IMR-90 (cell line): Measurements from ENCODE around the gene SSTR1.

Source experiments
- ELK1 ChIP-seq: fragments of 150-350 bp; IDR thresholded peaks from 2 replicates; pipeline ENCODE4 v1.6.1; 2016; ENCODE audit warnings: low read depth, mild to moderate bottlenecking, low read length, moderate library complexity, borderline replicate concordance
- TF ChIP-seq, protein P1 (sequence below): conservative IDR thresholded peaks from 2 replicates; pipeline ENCODE4 v1.5.1; 2012; ENCODE audit warnings: mild to moderate bottlenecking, low read depth, low read length, improper control_type of control experiment

DNA sequence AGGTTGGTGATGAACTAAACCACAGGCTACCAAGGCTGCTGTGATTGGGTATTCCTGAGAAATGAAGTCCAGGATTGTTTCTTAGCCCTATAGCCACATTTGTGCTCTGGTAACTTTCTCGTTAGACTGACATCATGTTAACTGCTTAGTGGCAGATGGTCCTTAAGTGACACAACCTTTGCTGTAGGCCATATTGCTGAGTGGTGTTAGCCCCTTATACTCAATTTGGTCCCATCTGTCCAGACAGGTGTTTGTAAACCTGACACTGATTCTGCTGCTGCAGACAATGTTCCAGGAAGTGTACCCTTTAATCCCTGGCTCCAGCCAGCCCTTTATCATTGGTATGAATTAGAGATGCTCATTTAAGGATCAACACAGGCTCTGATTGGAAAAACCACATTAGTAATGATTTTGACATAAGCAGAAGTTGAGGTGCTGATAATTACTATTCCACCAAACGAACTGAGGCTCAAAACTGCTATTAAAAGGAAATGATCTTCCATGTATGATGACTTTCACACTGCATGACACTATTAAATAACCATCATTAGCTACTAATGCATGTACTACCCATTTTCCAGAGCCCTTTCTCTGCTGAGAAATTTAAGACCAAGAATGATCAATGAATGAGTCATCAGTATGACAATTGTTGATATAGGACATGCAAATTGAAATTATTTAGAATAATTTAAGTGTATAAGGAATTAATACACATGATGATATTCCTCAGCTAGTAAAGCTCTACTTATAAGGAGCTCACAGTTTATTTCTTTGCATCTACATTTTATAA is 3.6 kb upstream of the SSTR1 start:
- TF ChIP-seq, protein P1, sequence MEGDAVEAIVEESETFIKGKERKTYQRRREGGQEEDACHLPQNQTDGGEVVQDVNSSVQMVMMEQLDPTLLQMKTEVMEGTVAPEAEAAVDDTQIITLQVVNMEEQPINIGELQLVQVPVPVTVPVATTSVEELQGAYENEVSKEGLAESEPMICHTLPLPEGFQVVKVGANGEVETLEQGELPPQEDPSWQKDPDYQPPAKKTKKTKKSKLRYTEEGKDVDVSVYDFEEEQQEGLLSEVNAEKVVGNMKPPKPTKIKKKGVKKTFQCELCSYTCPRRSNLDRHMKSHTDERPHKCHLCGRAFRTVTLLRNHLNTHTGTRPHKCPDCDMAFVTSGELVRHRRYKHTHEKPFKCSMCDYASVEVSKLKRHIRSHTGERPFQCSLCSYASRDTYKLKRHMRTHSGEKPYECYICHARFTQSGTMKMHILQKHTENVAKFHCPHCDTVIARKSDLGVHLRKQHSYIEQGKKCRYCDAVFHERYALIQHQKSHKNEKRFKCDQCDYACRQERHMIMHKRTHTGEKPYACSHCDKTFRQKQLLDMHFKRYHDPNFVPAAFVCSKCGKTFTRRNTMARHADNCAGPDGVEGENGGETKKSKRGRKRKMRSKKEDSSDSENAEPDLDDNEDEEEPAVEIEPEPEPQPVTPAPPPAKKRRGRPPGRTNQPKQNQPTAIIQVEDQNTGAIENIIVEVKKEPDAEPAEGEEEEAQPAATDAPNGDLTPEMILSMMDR, result no peak
- no peak for TF ChIP-seq ELK1
